Uterus (tissue), 2 donors: ENCODE measurements around the gene LILRB2.
"Not testable (repeated sequence)": the region's sequence is repeated elsewhere in the genome, so short reads cannot be mapped to it uniquely, and the experiment has no call there.

ENCODE experiments used
- POLR2A ChIP-seq, 2 donors: fragments of 450-650 bp; IDR thresholded peaks; one replicate each; pipeline ENCODE4 v1.6.1; 2016; ENCODE audit warnings: antibody characterized with exemption in 2 of 2, mild to moderate bottlenecking in 1 of 2, moderate library complexity in 1 of 2
- TF ChIP-seq, protein P1 (sequence below), 4 experiments: fragments of 200-600 bp in 2 of 4; fragments of 450-650 bp in 2 of 4; sonication (generic) in 2 of 4; IDR thresholded peaks; one replicate each; pipeline ENCODE4 v1.5.1; 2016 to 2019; ENCODE audit warnings: antibody characterized with exemption in 4 of 4, mild to moderate bottlenecking in 2 of 4, moderate library complexity in 1 of 4

DNA sequence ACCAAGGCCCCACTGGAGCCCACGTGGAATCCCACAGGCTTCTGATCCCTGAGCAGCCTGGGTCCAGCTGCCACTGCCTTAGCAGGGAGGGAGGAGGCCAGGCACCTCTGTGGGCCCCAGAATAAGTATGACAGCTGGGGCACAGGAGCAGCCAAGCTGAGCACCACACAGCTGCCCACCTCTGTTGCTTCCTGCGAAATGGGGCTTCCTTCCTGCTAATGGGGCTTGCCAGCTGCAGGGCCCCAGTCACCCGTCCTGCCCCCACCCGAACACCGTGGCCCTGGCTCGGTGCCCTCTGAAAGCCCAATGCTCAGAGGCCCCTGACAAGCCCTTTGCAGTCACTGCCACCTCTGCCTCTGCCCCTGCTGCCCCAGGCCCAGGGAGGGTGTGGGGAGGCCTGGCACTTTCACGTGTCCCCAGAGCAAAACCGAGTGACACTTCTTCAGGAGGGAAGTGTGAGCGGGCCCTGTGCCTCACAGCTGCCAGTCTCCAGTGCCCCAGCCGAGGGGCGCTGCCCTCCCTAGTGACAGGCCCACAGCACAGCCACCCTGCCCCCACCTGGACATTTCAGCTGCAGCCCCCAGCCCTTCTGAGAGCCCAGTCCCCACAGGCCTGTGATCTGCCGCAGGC lies 4.6 kb upstream of the LILRB2 start:
- TF ChIP-seq, protein P1, sequence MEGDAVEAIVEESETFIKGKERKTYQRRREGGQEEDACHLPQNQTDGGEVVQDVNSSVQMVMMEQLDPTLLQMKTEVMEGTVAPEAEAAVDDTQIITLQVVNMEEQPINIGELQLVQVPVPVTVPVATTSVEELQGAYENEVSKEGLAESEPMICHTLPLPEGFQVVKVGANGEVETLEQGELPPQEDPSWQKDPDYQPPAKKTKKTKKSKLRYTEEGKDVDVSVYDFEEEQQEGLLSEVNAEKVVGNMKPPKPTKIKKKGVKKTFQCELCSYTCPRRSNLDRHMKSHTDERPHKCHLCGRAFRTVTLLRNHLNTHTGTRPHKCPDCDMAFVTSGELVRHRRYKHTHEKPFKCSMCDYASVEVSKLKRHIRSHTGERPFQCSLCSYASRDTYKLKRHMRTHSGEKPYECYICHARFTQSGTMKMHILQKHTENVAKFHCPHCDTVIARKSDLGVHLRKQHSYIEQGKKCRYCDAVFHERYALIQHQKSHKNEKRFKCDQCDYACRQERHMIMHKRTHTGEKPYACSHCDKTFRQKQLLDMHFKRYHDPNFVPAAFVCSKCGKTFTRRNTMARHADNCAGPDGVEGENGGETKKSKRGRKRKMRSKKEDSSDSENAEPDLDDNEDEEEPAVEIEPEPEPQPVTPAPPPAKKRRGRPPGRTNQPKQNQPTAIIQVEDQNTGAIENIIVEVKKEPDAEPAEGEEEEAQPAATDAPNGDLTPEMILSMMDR (IDR thresholded peaks at IDR 0.05): not testable (repeated sequence)
- not testable (repeated sequence) for TF ChIP-seq POLR2A (IDR thresholded peaks at IDR 0.05)
